Globus pallidus (tissue), 1 donor: ENCODE results near the gene TARM1.
A peak's percentile ranks its signal among the peaks of the same experiment; 100 is the strongest.

Source experiments
- DNase-seq: peaks from one replicate; pipeline ENCODE4 v3.0.0-alpha.2; 2015; ENCODE audit warnings: low spot score

The TARM1 gene

DNA sequence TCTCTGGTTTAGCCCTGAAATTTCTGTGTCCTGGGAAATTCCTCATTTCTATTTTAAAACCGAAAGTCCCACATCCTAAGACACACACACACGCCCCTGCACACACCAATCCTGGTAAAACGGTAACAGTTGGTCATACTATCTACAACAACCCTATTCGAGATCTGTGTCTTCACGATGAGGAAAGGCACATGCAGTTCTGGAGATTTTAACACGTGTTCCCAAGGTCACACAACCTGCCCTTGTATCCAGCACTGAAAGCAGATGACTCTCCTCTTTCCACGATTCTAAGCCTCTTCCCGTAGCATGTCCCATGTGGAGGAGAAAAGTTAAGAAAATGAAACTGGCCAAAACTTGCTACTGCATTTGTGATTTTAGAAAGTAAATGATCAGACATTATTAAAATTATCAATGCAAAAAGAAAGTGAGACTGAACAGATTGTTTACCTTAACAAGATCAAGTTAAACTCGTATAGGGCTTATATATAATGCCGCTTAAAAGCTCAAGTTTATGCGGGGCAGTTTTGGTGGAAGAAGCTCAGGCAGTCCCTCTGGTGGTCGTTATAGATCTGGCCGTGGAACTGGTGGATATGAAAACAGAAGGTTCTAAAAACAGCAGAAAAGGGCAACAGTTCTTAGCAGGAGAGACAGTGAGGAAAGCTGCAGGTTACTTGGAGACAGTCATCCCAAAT, 50.1 kb downstream of the TARM1 start:
- DNase-seq = no peak

DNA sequence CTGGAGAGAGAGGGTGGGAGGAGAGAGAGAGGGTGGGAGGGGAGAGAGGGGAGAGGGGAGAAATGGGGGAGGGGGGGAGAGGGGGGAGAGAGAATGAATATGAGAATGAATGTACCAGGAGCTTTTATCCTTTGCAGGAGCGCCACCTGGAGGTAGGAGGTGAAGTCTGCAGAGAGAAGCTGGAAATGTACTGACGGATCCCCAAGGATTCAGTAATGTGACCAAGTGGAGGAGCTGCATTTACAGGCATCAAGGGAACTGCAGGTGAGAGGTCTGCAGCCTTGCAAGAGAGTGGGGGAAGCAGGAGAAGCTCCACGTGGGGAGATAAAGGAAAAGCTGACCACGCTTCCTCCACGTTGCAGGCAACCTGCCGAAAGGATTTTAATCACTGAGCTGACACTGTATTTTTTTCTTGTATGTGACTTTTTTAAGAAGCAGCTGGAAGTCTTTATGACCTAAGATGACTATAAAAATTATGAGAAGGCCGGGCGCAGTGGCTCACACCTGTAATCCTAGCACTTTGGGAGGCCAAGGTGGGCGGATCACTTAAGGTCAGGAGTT, 51.2 kb downstream of the TARM1 start:
- DNase-seq = peak; percentile 26

DNA sequence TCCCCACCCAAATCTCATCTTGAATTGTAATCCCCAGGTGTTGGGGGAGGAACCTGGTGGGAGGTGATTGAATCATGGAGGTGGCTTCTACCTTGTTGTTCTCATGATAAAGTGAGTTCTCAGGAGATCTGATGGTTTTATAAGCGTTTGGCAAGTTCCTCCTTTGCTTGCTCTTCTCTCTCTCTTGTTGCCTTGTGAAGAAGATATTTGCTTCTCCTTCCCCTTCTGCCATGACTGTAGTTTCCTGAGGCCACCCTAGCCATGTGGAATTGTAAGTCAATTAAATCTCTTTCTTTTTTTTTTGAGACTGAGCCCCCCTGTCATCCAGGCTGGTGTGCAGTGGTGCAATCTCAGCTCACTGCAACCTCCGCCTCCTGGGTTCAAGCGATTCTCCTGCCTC, 51.9 kb downstream of the TARM1 start:
- DNase-seq = no peak

DNA sequence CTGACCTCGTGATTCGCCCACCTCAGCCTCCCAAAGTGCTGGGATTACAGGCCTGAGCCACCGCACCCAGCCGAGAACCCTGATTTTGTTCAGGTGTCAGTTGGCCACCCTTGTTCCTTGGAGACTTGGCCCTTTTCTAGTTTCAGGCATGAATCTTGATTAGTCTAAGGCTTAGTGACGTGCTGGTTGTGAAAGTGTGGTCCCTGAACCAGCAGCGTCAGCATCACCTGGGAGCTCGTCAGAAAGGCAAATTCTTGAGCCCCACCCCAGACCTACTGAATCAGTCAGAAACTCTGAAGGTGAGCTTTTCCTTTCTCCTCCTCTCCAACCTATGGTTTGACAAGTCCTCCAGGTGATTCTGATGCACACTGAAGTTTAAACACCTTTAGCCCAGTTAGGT, 54.5 kb downstream of the TARM1 start:
- no peak for DNase-seq

DNA sequence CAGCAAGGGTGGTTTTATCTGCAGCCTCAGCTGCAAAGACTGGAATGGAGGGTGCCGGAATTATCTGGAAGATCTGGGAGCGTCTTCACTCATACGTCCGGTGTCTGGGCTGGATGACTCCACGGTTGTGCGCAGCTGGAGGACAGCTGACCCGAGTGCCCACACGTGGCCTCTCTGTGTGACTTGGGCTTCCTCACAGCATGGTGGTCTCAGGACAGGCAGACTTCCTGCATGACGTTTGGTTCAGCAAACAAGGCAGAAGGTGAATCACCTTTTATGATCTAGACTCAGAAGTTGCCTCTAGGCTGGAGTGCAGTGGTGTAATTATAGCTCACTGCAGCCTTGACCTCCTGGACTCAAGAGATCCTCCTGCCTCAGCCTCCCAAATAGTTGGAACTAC, 56.5 kb downstream of the TARM1 start:
- DNase-seq = no peak

DNA sequence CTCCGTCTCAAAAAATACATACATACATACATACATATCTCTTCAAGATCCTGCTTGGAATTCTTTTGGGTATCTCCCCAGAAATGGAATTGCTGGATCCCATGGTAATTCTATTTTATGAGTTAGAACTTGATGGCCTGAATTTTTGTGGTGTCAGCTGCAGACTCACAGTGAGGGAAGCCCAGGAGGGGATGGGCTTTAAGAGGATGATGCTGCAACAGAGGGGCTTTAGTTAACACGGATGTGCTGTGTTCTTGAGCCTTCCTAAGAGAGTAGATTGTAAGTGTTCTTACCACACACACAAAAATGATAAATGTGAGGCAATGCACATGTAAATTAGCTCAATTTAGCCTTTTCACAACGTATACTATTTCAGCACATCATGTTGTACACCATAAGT, 58.0 kb downstream of the TARM1 start:
- no peak for DNase-seq

DNA sequence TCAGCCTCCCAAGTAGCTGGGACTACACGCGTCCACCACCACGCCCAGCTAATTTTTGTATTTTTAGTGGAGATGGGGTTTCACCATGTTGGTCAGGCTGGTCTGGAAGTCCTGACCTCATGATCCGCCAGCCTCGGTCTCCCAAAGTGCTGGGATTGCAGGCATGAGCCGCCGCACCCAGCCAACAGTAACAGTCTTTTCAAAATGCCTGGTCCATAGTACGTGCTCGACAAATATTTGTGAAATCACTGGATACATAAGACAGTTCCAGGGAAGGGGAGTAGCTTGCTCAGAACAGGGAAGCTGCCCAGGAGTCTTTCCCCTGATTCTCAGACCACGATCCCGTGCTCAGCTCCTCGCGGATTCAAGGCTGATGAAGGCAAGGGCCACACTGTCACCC, 59.2 kb downstream of the TARM1 start:
- DNase-seq = no peak

DNA sequence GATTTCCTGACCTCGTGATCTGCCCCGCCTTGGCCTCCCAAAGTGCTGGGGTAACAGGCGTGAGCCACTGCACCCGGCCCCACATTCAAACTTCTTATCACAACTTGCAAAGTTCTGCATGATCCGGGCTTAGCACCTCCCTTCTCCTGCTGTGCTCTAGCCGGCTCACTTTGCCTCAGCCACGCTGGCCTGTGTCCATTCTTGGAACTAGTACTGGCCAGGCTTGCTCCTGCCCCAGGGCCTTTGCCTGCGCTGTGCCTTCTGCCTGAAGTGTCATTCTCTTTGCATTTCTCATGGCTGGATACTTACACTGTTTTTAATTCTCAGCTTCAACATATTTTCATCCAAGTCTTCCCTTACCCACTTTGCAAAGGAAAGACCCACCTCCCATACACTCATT, 59.8 kb downstream of the TARM1 start:
- no peak for DNase-seq
